ENCODE measurements around the gene REN.

The REN gene

DNA sequence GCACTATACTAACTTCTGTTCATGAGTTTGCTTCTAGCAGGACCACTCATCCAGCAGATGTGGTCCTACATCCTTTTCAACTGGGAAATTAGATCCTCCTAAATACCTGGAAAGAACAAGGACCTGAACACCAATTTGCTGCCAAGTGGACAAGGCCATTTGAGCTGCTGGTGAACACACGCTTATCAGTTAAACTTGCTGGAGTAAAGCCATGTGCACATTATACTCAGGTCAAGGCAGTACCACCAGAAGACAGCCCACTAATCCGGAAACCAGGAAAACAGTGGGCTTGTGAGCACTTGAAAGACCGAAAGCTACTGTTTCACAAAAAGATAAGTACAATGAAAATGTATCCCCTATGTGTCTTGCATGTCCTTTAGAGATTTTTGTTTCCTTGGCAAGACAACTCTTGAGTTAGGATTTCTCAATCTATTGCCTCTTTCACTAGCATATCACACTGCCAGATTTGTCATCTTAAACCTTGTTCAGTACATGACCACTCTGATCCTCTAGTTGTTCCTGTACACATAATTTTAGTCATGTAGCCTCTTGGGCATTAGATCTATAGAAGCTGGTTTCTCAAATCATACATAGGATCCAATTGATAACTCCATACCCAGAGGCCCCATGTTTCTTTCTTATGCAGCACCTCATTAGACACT is 4.5 kb upstream of the REN start:
- Histone ChIP-seq H3K27ac (ENCODE audit: low read length, poor library complexity, severe bottlenecking) (no peak overlapping the region), H3K4me3 (ENCODE audit: insufficient read depth in 1 of 2, low read depth in 1 of 2, low read length in 2 of 2) (no peak overlapping the region), H2BK5ac (ENCODE audit: low read depth, low read length, poor library complexity, severe bottlenecking) (no peak overlapping the region), H3K27me3 (ENCODE audit: control insufficient read depth in 1 of 2, insufficient read depth in 1 of 2, low read length in 2 of 2) (peaks cover 17 to 23% of the 10 kb centered on the region in 2 experiments), H3K23ac (ENCODE audit: low read length in 2 of 2) (no peak overlapping the region), H3K18ac (ENCODE audit: low read depth in 1 of 2, low read length in 2 of 2) (no peak overlapping the region), H3K9me3 (ENCODE audit: control insufficient read depth, low read length) (peaks cover 13% of the 10 kb centered on the region), H3K79me1 (replicated peaks; ENCODE audit: low read length, poor library complexity, severe bottlenecking) (no peaks in the 10 kb centered on the region), H3K14ac (ENCODE audit: low read length in 2 of 2) (no peak overlapping the region), H2BK12ac (ENCODE audit: low read length in 2 of 2) (no peak overlapping the region), H3K36me3 (ENCODE audit: control insufficient read depth in 1 of 2, insufficient read depth in 2 of 2, low read depth in 1 of 2, low read length in 2 of 2) (no peaks in the 10 kb centered on the region), H3K4me1 (ENCODE audit: control insufficient read depth, insufficient read depth, low read depth, low read length) (no peaks in the 10 kb centered on the region), H3K4me2 (ENCODE audit: low read length, poor library complexity, severe bottlenecking) (no peak overlapping the region), H2BK15ac (ENCODE audit: low read depth, poor library complexity, severe bottlenecking) (no peak overlapping the region), H3K4ac (ENCODE audit: low read depth in 1 of 2, low read length in 2 of 2) (no peak overlapping the region), H3K9ac (ENCODE audit: low read length) (no peak overlapping the region), H4K8ac (ENCODE audit: low read length) (no peak overlapping the region), H4K91ac (ENCODE audit: low read length) (no peak overlapping the region), H2AK5ac (ENCODE audit: low read length, severe bottlenecking) (no peak overlapping the region), H2AFZ (ENCODE audit: low read depth, low read length) (no peak overlapping the region), H2BK120ac (ENCODE audit: low read depth, low read length) (no peak overlapping the region)
- WGBS: 94% methylated on average over 3 of the region's 3 CpGs
- no peak for DNase-seq

DNA sequence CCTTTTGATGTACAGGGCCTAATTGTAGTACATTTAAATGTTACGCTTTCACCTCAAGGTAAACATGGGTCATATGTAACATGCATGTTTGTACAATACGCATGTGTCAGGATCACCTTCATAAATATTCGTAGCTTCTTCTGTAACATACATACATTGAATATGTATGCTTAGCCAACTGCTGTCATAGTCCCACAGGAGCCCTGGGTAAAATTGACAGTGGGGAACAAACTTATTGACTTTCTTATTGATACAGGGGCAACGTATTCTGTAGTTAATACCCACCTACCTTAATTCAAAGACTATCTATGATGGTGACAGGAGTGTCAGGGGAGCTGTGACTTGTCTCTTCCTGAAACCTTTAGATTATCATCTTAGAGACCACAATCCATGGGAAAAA is 3.7 kb upstream of the REN start:
- DNase-seq: no peak
- H2BK120ac ChIP-seq (ENCODE audit: low read depth, low read length): no peak overlapping the region
- no peak overlapping the region for H3K9ac ChIP-seq (ENCODE audit: low read length)
- no peak overlapping the region for H4K8ac ChIP-seq (ENCODE audit: low read length)
- no peak overlapping the region for H3K4me2 ChIP-seq (ENCODE audit: low read length, poor library complexity, severe bottlenecking)
- no peak overlapping the region for H2BK15ac ChIP-seq (ENCODE audit: low read depth, poor library complexity, severe bottlenecking)
- no peak overlapping the region for H3K4ac ChIP-seq (ENCODE audit: low read depth in 1 of 2, low read length in 2 of 2)
- H3K27ac ChIP-seq (ENCODE audit: low read length, poor library complexity, severe bottlenecking): no peak overlapping the region
- no peak overlapping the region for H2BK5ac ChIP-seq (ENCODE audit: low read depth, low read length, poor library complexity, severe bottlenecking)
- H2AK5ac ChIP-seq (ENCODE audit: low read length, severe bottlenecking): no peak overlapping the region
- H3K18ac ChIP-seq (ENCODE audit: low read depth in 1 of 2, low read length in 2 of 2): no peak overlapping the region
- H2BK12ac ChIP-seq (ENCODE audit: low read length in 2 of 2): no peak overlapping the region
- 100% methylated on average over 3 of the region's 4 CpGs for WGBS
- H3K4me1 ChIP-seq (ENCODE audit: control insufficient read depth, insufficient read depth, low read depth, low read length): no peaks in the 10 kb centered on the region
- no peaks in the 10 kb centered on the region for H3K36me3 ChIP-seq (ENCODE audit: control insufficient read depth in 1 of 2, insufficient read depth in 2 of 2, low read depth in 1 of 2, low read length in 2 of 2)
- H3K14ac ChIP-seq (ENCODE audit: low read length in 2 of 2): no peak overlapping the region
- H3K23ac ChIP-seq (ENCODE audit: low read length in 2 of 2): no peak overlapping the region
- no peak overlapping the region for H2AFZ ChIP-seq (ENCODE audit: low read depth, low read length)
- H4K91ac ChIP-seq (ENCODE audit: low read length): no peak overlapping the region
- peaks cover 13% of the 10 kb centered on the region for H3K9me3 ChIP-seq (ENCODE audit: control insufficient read depth, low read length)
- no peaks in the 10 kb centered on the region for H3K79me1 ChIP-seq (replicated peaks; ENCODE audit: low read length, poor library complexity, severe bottlenecking)
- H3K27me3 ChIP-seq (ENCODE audit: control insufficient read depth in 1 of 2, insufficient read depth in 1 of 2, low read length in 2 of 2): peaks cover 9 to 21% of the 10 kb centered on the region in 2 experiments
- no peak overlapping the region for H3K4me3 ChIP-seq (ENCODE audit: insufficient read depth in 1 of 2, low read depth in 1 of 2, low read length in 2 of 2)

DNA sequence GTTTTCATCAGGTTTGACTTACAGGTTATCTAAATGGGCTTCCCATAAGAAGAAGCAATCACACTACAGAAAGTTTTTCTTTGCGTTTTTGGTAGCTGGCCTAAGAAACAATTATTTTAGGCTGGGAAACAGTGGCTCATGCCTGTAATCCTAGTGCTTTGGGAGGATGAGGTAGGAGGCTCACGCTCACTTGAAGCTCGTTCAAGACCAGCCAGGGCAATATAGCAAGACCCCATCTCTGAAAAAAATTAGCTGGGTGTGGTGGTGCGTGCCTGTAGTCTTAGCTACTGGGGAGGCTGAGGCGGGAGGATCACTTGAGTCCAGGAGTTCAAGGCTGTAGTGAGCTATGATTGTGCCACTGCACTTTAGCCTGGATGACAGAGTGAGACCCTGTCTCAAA is 1.6 kb upstream of the REN start:
- H2AK5ac ChIP-seq (ENCODE audit: low read length, severe bottlenecking): no peak overlapping the region
- H3K4me1 ChIP-seq (ENCODE audit: control insufficient read depth, insufficient read depth, low read depth, low read length): no peaks in the 10 kb centered on the region
- H3K9ac ChIP-seq (ENCODE audit: low read length): no peak overlapping the region
- no peak overlapping the region for H2BK15ac ChIP-seq (ENCODE audit: low read depth, poor library complexity, severe bottlenecking)
- H2BK5ac ChIP-seq (ENCODE audit: low read depth, low read length, poor library complexity, severe bottlenecking): no peak overlapping the region
- H2AFZ ChIP-seq (ENCODE audit: low read depth, low read length): no peak overlapping the region
- no peak overlapping the region for H3K4ac ChIP-seq (ENCODE audit: low read depth in 1 of 2, low read length in 2 of 2)
- 85% methylated on average over 5 of the region's 5 CpGs for WGBS
- no peak for DNase-seq
- H3K14ac ChIP-seq (ENCODE audit: low read length in 2 of 2): no peak overlapping the region
- no peak overlapping the region for H4K91ac ChIP-seq (ENCODE audit: low read length)
- no peaks in the 10 kb centered on the region for H3K79me1 ChIP-seq (replicated peaks; ENCODE audit: low read length, poor library complexity, severe bottlenecking)
- H3K4me2 ChIP-seq (ENCODE audit: low read length, poor library complexity, severe bottlenecking): no peak overlapping the region
- peaks cover 13% of the 10 kb centered on the region for H3K9me3 ChIP-seq (ENCODE audit: control insufficient read depth, low read length)
- H4K8ac ChIP-seq (ENCODE audit: low read length): no peak overlapping the region
- no peak overlapping the region for H2BK120ac ChIP-seq (ENCODE audit: low read depth, low read length)
- no peak overlapping the region for H3K4me3 ChIP-seq (ENCODE audit: insufficient read depth in 1 of 2, low read depth in 1 of 2, low read length in 2 of 2)
- no peak overlapping the region for H3K18ac ChIP-seq (ENCODE audit: low read depth in 1 of 2, low read length in 2 of 2)
- no peak overlapping the region for H2BK12ac ChIP-seq (ENCODE audit: low read length in 2 of 2)
- H3K27ac ChIP-seq (ENCODE audit: low read length, poor library complexity, severe bottlenecking): no peak overlapping the region
- no peaks in the 10 kb centered on the region for H3K36me3 ChIP-seq (ENCODE audit: control insufficient read depth in 1 of 2, insufficient read depth in 2 of 2, low read depth in 1 of 2, low read length in 2 of 2)
- no peak overlapping the region for H3K23ac ChIP-seq (ENCODE audit: low read length in 2 of 2)
- peaks cover 10 to 26% of the 10 kb centered on the region in 2 experiments for H3K27me3 ChIP-seq (ENCODE audit: control insufficient read depth in 1 of 2, insufficient read depth in 1 of 2, low read length in 2 of 2)

- under 1% methylated on average over 6 of the region's 7 CpGs for WGBS
- Histone ChIP-seq H3K4me2 (ENCODE audit: low read length, poor library complexity, severe bottlenecking) (no peak overlapping the region), H3K4me1 (ENCODE audit: control insufficient read depth, insufficient read depth, low read depth, low read length) (no peaks in the 10 kb centered on the region)
Observed at GRCh38 chr1:204162494-204163074, 3.6 kb downstream of the REN start.

More at GRCh38 chr1:204162494-204163074, 3.6 kb downstream of the REN start:
- Histone ChIP-seq H4K8ac (ENCODE audit: low read length) (no peak overlapping the region), H3K4me3 (ENCODE audit: insufficient read depth in 1 of 2, low read depth in 1 of 2, low read length in 2 of 2) (no peak overlapping the region), H3K9ac (ENCODE audit: low read length) (no peak overlapping the region), H3K23ac (ENCODE audit: low read length in 2 of 2) (no peak overlapping the region), H3K79me1 (replicated peaks; ENCODE audit: low read length, poor library complexity, severe bottlenecking) (no peaks in the 10 kb centered on the region), H3K9me3 (ENCODE audit: control insufficient read depth, low read length) (no peaks in the 10 kb centered on the region), H3K18ac (ENCODE audit: low read depth in 1 of 2, low read length in 2 of 2) (no peak overlapping the region), H3K14ac (ENCODE audit: low read length in 2 of 2) (no peak overlapping the region), H3K36me3 (ENCODE audit: control insufficient read depth in 1 of 2, insufficient read depth in 2 of 2, low read depth in 1 of 2, low read length in 2 of 2) (no peaks in the 10 kb centered on the region), H2BK5ac (ENCODE audit: low read depth, low read length, poor library complexity, severe bottlenecking) (no peak overlapping the region), H2BK120ac (ENCODE audit: low read depth, low read length) (no peak overlapping the region), H2AK5ac (ENCODE audit: low read length, severe bottlenecking) (no peak overlapping the region), H3K27ac (ENCODE audit: low read length, poor library complexity, severe bottlenecking) (no peak overlapping the region), H3K4ac (ENCODE audit: low read depth in 1 of 2, low read length in 2 of 2) (no peak overlapping the region), H2BK12ac (ENCODE audit: low read length in 2 of 2) (no peak overlapping the region), H4K91ac (ENCODE audit: low read length) (no peak overlapping the region), H3K27me3 (ENCODE audit: control insufficient read depth in 1 of 2, insufficient read depth in 1 of 2, low read length in 2 of 2) (peaks cover 39 to 67% of the 10 kb centered on the region in 2 experiments), H2AFZ (ENCODE audit: low read depth, low read length) (no peak overlapping the region), H2BK15ac (ENCODE audit: low read depth, poor library complexity, severe bottlenecking) (no peak overlapping the region)
- peak; percentile 66 for DNase-seq
